ENCODE data around the gene AVPR2.

AVPR2 gene

GRCh38 chrX:153952373-153953026, 48.0 kb downstream of the AVPR2 start:
- DNase-seq (ENCODE audit: low spot score): no peak

- peak; percentile 47 for DNase-seq (ENCODE audit: low spot score)
Measured at GRCh38 chrX:153953342-153953830, 48.9 kb downstream of the AVPR2 start.

GRCh38 chrX:153953892-153954557, 49.6 kb downstream of the AVPR2 start:
- DNase-seq (ENCODE audit: low spot score): no peak

- no peak for DNase-seq (ENCODE audit: low spot score)
Measured at GRCh38 chrX:153954558-153955227, 50.2 kb downstream of the AVPR2 start.

GRCh38 chrX:153955228-153955732, 50.8 kb downstream of the AVPR2 start:
- no peak for DNase-seq (ENCODE audit: low spot score)

- no peak for DNase-seq (ENCODE audit: low spot score)
Measured at GRCh38 chrX:153956044-153956907, 51.8 kb downstream of the AVPR2 start.

Data from globus pallidus (tissue), 1 donor.